BJ (cell line): ENCODE data around the gene ST6GALNAC4. TPM values are rescaled to one million over a fixed set of nuclear protein-coding genes. Genes with fewer than 3 reads are reported as not detected.

Experiments used
- CTCF ChIA-PET: fragments of 350-600 bp; formaldehyde crosslinking; extraction: SDS; loops from one replicate; lab custom pipeline; 2021; ENCODE audit warnings: antibody characterized with exemption, inconsistent platforms; lab: Yijun Ruan, JAX
- POLR2A ChIA-PET: fragments of 300-600 bp; sonication (Branson Sonifier 250); formaldehyde crosslinking; extraction: SDS; loops from one replicate; lab custom pipeline; 2021; ENCODE audit warnings: antibody characterized with exemption; lab: Charles Lee
- DNase-seq: peaks from one replicate; pipeline ENCODE4 v3.0.0-alpha.2; 2011; ENCODE audit warnings: low read depth
- H3K27me3 ChIP-seq: 2 replicates; pipeline ENCODE4 v1.6.0; 2011; ENCODE audit warnings: low read length; ENCODE audit not compliant: control insufficient read depth, insufficient read depth
- H3K36me3 ChIP-seq: 2 replicates; pipeline ENCODE4 v1.5.1; 2011; ENCODE audit warnings: low read length; ENCODE audit not compliant: control insufficient read depth, insufficient read depth
- H3K4me3 ChIP-seq: 2 replicates; pipeline ENCODE4 v1.5.1; 2011; ENCODE audit warnings: low read depth, mild to moderate bottlenecking, control low read depth, low read length
- CTCF ChIP-seq: IDR thresholded peaks from 2 replicates; pipeline ENCODE4 v1.5.1; 2011; ENCODE audit warnings: low read depth, mild to moderate bottlenecking, control low read depth, inconsistent platforms, low read length, moderate library complexity; ENCODE audit not compliant: insufficient read depth
- polyA plus RNA-seq: library from polyadenylated mRNA; depleted of rRNA; stranded (reverse); fragments of >200 nt; gene quantifications from 2 replicates; pipeline ENCODE4 v1.2.3, GENCODE V29; 2011

The ST6GALNAC4 gene
- polyA plus RNA-seq, 1 experiment = 35.5 TPM

GRCh38 chr9:127915325-127915752 is 1.5 kb downstream of the ST6GALNAC4 start:
- TF ChIP-seq CTCF = no peak
- H3K36me3 ChIP-seq = peaks cover 10% of the 10 kb centered on the region
- no peak overlapping the region for H3K4me3 ChIP-seq
- H3K27me3 ChIP-seq = no peaks in the 10 kb centered on the region
- POLR2A ChIA-PET = no interaction called here
- CTCF ChIA-PET = interaction anchor here (0.6 to 2.7 kb wide), 5 partner anchors 45 to 675 kb away, joined by 3 to 12 read pairs (median 3); partner anchors contain the start of gene TOR2A
- no peak for DNase-seq

- no peak overlapping the region for H3K4me3 ChIP-seq
- H3K36me3 ChIP-seq = peaks cover 13% of the 10 kb centered on the region
- DNase-seq = no peak
- POLR2A ChIA-PET = no interaction called here
- H3K27me3 ChIP-seq = no peaks in the 10 kb centered on the region
- CTCF ChIA-PET = interaction anchor here (0.6 to 2.7 kb wide), 3 partner anchors 29 to 179 kb away, joined by 4 to 12 read pairs (median 6); partner anchors contain the start of gene TOR2A
- TF ChIP-seq CTCF = no peak
Measured at GRCh38 chr9:127913682-127914081, 3.2 kb downstream of the ST6GALNAC4 start.

GRCh38 chr9:127912882-127913281 is 4.0 kb downstream of the ST6GALNAC4 start:
- Histone ChIP-seq H3K4me3 (no peak overlapping the region), H3K27me3 (no peaks in the 10 kb centered on the region), H3K36me3 (peaks cover 14% of the 10 kb centered on the region)
- ChIA-PET POLR2A (no interaction called here), CTCF (interaction anchor here (1.2 to 2.7 kb wide), 3 partner anchors 14 to 178 kb away, joined by 3 to 12 read pairs (median 6); partner anchors contain the start of gene TOR2A)
- no peak for TF ChIP-seq CTCF
- DNase-seq = no peak

GRCh38 chr9:127912296-127912695 is 4.5 kb downstream of the ST6GALNAC4 start:
- POLR2A ChIA-PET = no interaction called here

More at GRCh38 chr9:127912296-127912695, 4.5 kb downstream of the ST6GALNAC4 start:
- no peak for TF ChIP-seq CTCF
- Histone ChIP-seq H3K36me3 (peaks cover 14% of the 10 kb centered on the region), H3K4me3 (no peak overlapping the region), H3K27me3 (no peaks in the 10 kb centered on the region)
- CTCF ChIA-PET = interaction anchor here (1.2 to 1.9 kb wide), 2 partner anchors 14 to 42 kb away, joined by 3 to 6 read pairs; no protein-coding TSS in a partner anchor
- no peak for DNase-seq
